Mesenteric fat pad (tissue), 1 donor: Measurements from ENCODE around the gene LST1. TPM values are rescaled to one million over a fixed set of nuclear protein-coding genes. Genes with fewer than 3 reads are reported as not detected.
"Not testable (repeated sequence)": the region's sequence is repeated elsewhere in the genome, so short reads cannot be mapped to it uniquely, and the experiment has no call there.

Experiments used
- DNase-seq: peaks from one replicate; pipeline ENCODE4 v3.0.0-alpha.2; 2020; ENCODE audit warnings: low spot score
- total RNA-seq: library from RNA; stranded (reverse); fragmentation: NEBNext Ultra II Directional; extraction: Animal tissue kit (Norgen Biotek cat#: 25700); gene quantifications from one replicate; pipeline ENCODE4 v1.2.1, GENCODE V29; 2021
- donor health status: DM: yes; HTN: yes; CAD: no.

Gene LST1
- total RNA-seq, 1 donor from 2014 or later, result 23.8 TPM

DNA sequence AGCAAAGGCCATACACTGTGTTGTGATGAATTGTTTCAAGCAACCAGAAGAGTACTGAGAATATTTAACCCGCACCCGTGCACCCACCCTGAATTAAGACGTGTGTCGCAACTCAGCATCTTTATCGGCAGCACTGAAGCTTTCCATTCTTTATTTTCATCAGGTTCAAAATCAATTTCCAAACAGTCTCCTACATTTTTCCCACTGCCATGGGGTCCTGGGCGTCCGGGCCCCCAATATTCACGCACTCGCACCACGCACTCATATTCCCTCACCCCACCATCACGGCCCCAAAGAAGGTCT, 5.7 kb upstream of the LST1 start:
- no peak for DNase-seq

DNA sequence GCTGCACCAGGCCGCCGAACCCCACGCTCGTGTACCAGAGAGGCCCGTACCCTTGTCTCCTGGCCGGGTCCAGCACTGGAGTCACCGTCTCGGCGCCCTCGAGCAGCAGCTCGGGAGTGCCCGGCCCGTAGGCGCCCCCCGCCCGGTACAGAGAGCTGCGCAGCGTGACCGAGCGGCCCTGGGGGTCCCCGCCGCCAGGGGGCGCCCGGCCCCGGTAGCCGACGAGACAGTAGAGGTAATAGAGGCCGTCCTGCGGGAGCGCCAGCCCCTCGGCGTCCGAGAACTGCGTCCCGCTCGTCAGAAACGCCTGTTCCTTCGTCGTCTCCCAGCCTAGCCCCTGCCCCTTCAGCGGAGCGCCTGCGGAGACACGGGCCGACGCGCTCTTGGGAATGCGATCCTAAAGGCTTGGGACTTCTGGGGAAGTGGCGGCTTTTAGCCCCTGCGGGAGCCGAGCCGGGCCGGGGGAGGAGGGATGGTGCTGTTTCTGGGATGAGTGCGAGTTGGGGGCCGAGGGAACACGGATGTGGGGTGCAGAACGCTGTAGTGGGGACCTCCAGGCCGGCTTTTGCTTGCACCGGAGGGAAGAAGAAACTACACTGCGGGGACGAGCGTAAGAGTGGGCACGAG, 5.2 kb upstream of the LST1 start:
- DNase-seq, result peak; percentile 96

GRCh38 chr6:31581434-31582229, 4.4 kb upstream of the LST1 start:
- DNase-seq, result no peak

DNA sequence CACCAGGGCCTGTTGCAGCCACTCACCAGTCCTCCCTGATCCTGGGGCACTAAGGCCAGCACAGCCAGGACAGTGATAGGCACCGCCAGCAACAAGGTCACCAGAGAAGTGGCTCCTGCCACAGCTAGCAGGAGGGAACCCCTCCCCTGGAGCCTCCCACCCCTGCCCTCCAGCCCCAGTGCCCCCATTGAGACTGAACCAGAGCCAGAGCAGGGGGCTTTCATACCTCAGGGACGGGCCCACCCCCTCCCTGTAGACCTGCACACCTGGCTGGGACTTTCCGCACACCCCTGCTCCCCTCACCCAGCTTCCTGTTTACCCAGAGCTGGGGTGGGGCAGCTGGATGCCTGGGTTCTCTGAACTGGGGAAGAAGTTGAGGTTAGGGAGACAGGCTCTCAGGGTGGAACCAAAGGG, 3.8 kb upstream of the LST1 start, which contains the start of gene LTB:
Gene LTB (minus strand): TSS at position 195 of the 414 bp plus-strand sequence. CDS start 7 bp downstream, at position 188.
- DNase-seq, result no peak

GRCh38 chr6:31585491-31585890, 586 bp upstream of the LST1 start:
- DNase-seq, result no peak

DNA sequence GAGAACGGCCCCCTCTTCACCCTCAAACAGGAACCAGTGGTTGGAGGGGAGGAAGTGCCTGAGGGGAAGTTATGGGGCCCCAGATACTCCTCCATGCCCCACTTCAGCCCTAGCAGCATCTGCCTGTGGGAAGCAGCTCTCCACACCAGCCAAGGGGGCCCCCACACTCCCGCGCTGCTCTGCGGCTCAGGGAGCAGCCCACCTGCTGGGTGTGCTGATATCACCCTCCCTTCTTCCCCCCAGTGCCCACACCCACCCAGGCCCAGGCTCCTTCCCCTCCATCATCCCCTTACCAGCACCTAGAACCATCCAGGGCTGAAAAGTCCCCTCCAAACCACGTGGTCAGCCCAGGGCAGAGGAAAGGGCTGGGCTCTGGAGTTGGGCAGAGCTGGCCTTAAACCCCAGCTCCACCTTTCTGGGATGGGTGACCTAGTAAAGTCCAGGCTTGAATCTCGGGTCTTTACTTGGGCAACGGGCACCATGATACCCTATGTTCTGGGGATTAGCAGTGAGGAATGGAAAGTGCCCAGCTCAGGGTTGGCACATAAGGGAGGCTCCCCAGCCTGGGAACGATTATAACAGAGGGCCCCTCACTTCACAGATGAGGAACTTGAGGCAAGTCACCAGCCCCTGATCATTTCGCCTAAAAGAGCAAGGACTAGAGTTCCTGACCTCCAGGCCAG, 663 bp downstream of the LST1 start:
- DNase-seq, result no peak

- no peak for DNase-seq
Measured at GRCh38 chr6:31587791-31588777, 2.0 kb downstream of the LST1 start.

DNA sequence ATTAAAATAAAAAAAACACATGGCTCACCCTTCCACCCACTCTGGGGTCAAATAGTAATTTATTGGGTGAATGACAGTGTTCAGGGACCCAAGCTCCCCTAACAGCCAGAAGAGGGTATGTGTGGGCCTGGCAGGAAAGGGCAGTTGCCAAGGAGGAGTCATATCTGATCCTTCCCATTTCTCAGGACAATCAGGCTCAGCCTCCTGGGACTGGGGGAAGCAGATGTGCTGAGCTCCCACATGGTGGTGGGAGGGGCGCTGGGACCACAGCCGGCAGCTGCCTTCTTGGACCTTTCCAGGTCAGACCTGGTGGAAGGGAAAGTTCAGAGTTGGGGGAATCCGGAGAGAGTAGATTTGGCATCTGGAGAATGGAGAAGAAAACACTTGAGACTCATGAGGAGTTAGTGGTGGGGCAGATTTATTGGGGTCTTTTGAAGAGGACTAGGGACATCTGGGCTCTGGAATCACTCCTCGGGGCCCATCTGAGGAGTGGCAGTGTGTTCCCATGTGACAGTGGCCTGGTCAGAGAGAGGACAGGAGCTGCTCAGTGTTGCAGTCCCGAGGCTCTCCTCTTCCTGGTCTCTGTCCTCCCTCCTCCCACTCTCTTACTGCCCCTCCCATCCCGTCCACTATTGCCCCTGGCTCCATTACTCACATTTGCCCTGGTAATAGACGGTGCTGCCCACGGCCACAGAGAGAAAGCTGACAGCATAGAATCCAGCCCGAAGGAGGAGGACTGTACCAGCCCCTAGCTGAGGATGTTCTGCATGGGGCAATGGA, 3.0 kb downstream of the LST1 start:
- DNase-seq, result no peak

DNA sequence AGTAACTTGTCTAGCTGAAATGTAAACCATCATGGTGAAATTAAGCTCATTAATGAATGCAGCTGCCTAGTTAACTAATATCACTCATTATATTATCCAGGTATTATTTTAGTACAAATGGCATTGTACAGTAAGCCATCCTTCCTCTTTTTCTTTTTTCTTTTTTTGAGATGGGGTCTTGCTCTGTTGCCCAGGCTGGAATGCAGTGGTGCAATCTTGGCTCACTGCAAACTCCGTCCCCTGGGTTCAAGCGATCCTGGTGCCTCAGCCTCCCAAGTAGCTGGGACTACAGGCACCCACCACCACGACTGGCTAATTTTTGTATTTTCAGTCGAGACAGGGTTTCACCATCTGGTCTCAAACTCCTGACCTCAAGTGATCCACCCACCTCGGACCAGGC, 4.6 kb downstream of the LST1 start:
- not testable (repeated sequence) for DNase-seq

- DNase-seq, result no peak
Measured at GRCh38 chr6:31592396-31592771, 6.3 kb downstream of the LST1 start.

DNA sequence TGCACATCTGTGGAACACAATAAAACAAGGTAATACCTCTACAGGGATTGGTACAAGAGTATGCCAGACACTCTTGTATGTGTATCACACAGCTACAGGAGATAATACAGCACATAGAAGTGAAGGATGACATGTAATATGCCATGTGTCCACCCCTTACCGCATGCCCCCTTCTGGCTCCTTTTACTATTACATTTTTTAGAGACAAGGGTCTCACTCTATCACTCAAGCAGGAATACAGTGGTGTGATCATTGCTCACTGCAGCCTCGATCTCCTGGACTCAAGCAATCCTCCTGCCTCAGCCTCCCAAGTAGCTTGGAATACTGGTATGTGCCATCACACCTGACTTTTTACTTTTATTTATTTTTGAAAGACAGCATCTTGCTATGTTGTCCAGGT, 10.9 kb downstream of the LST1 start:
- DNase-seq, result no peak

DNA sequence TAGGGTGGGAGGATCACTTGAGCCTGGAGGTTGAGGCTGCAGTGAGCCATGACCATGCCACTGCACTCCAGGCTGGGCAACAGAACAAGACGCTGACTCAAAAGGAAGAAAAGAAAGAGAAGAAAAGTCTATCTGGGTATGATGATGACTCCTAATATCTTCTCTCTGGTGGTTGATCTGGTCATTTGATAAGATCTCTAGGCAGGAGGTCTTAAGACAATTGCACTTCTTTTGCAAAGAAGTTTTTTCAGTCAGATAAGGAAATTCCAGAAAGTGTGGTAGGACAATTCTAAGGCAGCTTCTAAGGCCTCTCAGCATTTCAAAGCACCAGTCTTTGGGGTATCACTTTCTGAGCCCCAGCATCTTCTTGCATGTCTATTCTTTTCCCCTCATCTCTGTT, 21.2 kb downstream of the LST1 start:
- no peak for DNase-seq

DNA sequence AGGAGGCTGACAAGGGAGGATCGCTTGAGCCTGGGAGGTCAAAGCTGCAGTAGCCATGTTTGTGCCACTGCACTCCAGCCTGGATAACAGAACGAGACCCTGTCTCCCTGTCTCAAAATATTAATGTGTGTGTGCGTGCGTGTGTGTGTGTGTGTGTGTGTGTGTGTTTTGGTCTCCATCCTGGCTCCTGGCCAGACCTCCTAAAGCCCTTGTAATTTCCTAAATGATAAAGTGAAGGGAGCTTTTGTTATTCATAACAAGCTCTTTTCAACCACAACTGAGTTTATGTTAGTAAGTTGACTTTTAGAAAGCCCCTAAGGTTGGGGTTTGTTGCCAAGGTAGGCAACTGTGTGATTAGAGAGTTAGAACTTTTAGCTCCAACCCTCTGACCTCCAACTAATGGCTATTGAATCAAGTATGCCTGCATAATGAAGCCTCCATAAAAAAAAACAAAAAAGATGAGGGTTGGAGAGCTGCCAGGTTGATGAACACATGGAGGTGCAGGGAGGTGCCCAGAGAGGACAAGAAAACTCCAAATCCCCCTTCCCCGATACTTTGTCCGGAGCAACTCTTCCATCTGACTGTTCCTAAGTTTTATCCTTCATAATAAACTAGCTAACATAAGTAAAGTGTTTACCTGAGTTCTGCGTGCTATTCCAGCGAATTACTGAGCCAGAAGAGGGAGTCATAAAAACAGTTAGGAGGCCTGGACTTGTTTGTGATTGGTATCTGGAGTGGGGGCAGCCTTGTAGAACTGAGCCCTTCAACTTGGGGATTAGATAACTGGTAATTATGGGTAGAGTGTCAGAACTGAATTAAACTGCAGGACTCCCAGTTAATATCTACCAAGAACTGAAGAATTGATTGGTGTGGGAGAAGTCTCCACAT, 23.7 kb downstream of the LST1 start:
- DNase-seq, result no peak

DNA sequence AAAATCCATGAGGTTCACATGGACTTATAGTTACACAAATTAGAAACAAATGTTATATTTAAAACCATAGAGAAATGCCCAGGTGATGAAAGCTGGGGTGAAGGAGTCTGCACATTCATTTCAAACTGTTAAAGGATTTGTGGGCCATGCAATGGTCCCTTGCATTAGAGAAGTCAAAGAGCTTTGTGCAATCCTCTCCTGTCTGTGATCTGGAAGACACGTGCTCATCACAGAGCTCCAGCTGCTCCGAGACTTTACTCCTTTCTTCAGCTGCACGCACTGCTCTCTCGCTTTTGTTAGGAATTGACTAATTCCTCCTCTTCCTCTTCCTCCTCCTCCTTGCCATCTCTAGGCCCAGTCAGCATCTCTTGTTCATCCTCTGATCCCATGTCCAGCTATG, 24.9 kb downstream of the LST1 start:
- DNase-seq, result no peak

- no peak for DNase-seq
Measured at GRCh38 chr6:31614075-31614619, 28.1 kb downstream of the LST1 start.

- no peak for DNase-seq
Measured at GRCh38 chr6:31614684-31615578, 28.9 kb downstream of the LST1 start, which contains the start of gene AIF1. TSS of gene AIF1 (plus strand) at chr6:31615234. CDS start at chr6:31615330, 96 bp downstream.

GRCh38 chr6:31615748-31616147, 29.7 kb downstream of the LST1 start:
- DNase-seq, result no peak

DNA sequence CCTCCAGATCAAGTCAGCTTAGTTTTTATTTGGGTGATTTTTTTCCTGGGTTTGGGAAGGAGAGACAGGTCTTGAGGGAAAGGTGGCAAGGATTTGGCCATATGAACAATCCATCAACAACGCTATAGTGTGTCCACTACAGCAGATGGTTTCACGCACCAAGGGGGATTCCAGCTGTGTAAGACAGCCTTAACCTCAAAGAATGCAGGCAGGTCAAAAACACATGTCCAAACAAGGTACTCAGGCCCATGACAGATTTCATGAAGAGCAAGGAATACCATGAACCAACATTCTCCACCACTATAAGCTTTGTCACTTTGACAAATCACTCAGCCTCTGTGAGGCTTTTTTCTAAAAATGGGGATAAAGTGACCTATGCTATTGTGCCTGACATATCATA, 30.9 kb downstream of the LST1 start:
- DNase-seq, result no peak
